RWPE1 (cell line): ENCODE measurements around the gene EML4.

Experiments used
- CTCF ChIA-PET: fragments of 350-600 bp; sonication (Branson Sonifier 250); formaldehyde crosslinking; extraction: SDS; loops from one replicate; lab custom pipeline; 2021; lab: Yijun Ruan, JAX
- POLR2A ChIA-PET: fragments of 400-600 bp; formaldehyde crosslinking; extraction: SDS; loops from one replicate; lab custom pipeline; 2020; ENCODE audit warnings: antibody characterized with exemption; ENCODE audit not compliant: low non-redundant PET; lab: Yijun Ruan, JAX
- DNase-seq: peaks from one replicate; pipeline ENCODE4 v3.0.0; 2012; ENCODE audit warnings: low spot score
- H3K27ac ChIP-seq: fragments of 450-650 bp; 2 replicates; pipeline ENCODE4 v1.5.1; 2017
- TF ChIP-seq, protein P1 (sequence below): fragments of 450-650 bp; conservative IDR thresholded peaks from 2 replicates; pipeline ENCODE4 v1.5.1; 2017; ENCODE audit warnings: low read depth, mild to moderate bottlenecking

EML4 gene

DNA sequence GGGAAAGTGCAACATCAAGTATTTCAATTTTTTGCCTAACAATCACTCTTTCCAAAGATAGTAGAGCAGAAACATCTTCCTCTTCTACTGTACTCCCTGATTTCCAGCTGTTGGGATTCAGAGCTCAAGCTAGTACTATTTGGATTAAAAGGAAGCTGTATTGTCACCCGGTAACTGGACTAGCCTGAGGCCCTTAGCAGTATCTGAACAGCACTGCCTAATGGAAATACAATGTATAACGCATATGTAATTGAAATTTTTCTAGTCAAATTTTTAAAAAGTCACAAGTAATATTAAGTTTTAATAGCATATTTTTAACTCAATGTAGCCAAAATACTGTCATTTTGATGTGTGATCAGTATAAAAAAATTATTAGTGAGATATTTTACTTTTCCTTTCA is 105.7 kb downstream of the EML4 start:
- DNase-seq, result no peak
- POLR2A ChIA-PET, result no interaction called here
- CTCF ChIA-PET, result interaction anchor here (0.6 kb wide), 1 partner anchor 368 kb away, joined by 3 read pairs; no protein-coding TSS in a partner anchor
- no peak overlapping the region for H3K27ac ChIP-seq
- TF ChIP-seq, protein P1, sequence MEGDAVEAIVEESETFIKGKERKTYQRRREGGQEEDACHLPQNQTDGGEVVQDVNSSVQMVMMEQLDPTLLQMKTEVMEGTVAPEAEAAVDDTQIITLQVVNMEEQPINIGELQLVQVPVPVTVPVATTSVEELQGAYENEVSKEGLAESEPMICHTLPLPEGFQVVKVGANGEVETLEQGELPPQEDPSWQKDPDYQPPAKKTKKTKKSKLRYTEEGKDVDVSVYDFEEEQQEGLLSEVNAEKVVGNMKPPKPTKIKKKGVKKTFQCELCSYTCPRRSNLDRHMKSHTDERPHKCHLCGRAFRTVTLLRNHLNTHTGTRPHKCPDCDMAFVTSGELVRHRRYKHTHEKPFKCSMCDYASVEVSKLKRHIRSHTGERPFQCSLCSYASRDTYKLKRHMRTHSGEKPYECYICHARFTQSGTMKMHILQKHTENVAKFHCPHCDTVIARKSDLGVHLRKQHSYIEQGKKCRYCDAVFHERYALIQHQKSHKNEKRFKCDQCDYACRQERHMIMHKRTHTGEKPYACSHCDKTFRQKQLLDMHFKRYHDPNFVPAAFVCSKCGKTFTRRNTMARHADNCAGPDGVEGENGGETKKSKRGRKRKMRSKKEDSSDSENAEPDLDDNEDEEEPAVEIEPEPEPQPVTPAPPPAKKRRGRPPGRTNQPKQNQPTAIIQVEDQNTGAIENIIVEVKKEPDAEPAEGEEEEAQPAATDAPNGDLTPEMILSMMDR, result no peak

DNA sequence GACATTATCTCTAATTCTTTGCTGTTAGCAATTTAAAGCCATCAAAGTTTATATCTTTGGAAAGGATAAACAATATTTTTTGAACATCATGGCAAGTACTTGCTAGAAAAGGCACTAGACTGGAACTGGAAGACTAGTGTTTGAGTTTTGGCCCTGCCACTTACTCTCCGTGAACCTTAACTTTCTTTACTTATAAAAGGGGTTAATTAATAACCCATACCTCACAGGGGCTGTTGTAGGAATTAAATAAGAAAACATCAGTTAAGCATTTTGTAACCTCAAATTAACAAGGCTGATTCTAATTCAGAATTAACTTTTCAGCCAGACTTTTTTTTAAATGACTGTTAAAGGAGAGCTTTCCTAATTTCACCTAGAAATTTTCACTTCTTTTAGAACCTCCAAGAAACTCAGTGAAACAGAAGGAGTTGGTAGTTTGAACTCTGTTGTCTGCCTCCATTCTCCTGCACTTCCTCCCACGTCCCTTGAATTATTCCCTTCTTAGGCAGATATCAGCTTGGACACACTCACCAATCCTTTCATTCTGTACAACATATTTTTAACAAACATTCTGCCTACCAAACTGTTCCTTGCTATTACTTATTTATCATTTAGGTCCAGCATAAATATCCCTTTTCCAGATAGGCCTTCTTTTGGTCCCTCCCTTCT is 112.4 kb downstream of the EML4 start:
- DNase-seq, result no peak
- H3K27ac ChIP-seq, result no peak overlapping the region
- CTCF ChIA-PET, result no interaction called here
- TF ChIP-seq, protein P1, result no peak
- POLR2A ChIA-PET, result no interaction called here

DNA sequence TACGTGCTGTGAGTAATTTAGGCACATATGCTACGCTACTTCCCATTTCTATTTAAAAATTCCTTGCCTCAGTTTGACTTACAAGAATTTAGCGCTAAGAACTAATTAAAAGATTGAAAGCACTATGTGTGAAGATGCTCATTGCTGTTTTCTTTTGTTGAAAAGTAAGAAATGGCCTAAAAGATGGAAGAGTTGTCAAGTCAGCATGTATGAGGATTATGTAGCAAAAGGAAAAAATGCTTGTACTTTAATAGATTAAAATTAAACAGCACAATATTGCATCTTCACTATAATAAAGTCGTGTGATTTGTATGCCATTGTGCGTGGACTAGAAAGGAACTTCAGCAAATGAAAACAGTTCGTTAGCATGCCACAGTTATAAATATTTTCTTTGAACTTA is 114.9 kb downstream of the EML4 start:
- ChIA-PET POLR2A (no interaction called here), CTCF (no interaction called here)
- DNase-seq, result no peak
- no peak overlapping the region for H3K27ac ChIP-seq
- TF ChIP-seq, protein P1, result no peak

DNA sequence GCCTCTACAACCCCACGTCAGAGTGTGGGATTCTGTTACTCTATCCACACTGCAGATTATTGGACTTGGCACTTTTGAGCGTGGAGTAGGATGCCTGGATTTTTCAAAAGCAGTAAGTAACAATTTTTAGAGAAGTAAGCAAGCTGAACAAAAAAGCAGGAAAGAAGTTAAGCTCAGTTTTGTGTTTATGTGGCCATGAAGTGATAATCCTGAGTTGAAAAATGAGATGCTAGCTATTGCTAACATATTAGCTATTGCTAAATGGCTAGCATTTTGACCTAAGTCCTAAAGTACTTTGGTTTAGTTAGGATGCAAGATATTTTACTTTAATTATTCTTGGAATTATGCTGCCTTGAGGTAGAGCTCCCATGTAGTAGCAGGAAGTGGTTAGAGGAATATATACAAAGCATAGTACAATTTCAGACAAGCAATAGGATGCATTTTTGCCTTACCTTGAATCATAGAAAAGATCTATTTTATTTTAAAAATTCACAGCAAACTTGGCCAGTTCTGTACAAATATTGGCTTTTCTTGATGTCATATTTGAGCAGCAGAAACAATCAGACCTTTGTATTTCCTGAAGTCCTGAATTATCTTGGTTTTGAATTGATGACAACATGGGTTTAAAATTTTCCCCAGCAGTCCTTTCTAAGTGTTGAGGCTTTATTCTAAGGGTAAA is 117.3 kb downstream of the EML4 start:
- ChIA-PET CTCF (interaction anchor here (0.7 kb wide), 1 partner anchor 42 kb away, joined by 3 read pairs; no protein-coding TSS in a partner anchor), POLR2A (no interaction called here)
- DNase-seq, result no peak
- H3K27ac ChIP-seq, result no peak overlapping the region
- TF ChIP-seq, protein P1, result no peak

DNA sequence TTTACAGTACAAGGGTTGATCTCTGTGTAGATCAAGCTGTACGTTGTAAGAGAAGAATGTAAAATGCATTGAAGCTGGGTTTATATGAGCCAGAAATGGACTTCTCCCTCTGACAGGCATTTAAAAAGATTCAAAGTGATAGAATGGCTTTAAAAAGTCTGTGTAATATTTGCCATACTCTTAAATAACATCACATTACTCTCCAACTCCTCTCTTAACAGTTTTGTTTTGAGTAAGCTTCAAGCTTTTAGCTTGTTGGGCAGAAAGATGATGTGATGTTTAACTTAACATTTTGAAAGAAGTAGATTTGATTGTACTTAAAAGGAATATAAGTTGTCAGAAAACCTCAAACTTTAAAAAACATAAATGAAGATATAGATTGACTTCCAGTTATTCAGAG is 119.7 kb downstream of the EML4 start:
- TF ChIP-seq, protein P1, result no peak
- CTCF ChIA-PET, result no interaction called here
- no peak overlapping the region for H3K27ac ChIP-seq
- POLR2A ChIA-PET, result no interaction called here
- DNase-seq, result no peak

DNA sequence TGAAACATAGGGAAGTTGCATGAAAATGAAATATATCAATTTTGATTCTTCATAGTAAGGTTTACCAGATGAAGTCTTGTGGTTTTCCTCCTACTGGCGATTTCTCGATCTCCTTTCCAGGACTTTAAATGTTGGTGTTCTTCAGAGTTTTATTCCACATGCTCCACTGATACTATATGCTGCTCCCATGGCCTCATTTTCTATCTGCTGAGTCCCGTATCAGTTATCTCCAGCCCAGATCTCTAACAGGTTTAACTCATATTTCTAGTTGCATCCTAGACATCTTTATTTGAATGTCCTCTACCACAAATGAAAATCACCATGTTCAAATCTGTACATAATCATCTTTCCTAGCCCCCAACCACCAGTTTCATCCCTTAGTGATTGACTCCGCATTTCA is 120.1 kb downstream of the EML4 start:
- DNase-seq, result no peak
- TF ChIP-seq, protein P1, result no peak
- H3K27ac ChIP-seq, result no peak overlapping the region
- CTCF ChIA-PET, result no interaction called here
- POLR2A ChIA-PET, result no interaction called here
